ENCODE data around the gene ATXN1L. TPM values are rescaled to one million over a fixed set of nuclear protein-coding genes. Genes with fewer than 3 reads are reported as not detected.
"Not testable (repeated sequence)": the region's sequence is repeated elsewhere in the genome, so short reads cannot be mapped to it uniquely, and the experiment has no call there.

ATXN1L gene
- total RNA-seq, 2 experiments from 2014 or later, result 23.7 to 24.1 TPM

DNA sequence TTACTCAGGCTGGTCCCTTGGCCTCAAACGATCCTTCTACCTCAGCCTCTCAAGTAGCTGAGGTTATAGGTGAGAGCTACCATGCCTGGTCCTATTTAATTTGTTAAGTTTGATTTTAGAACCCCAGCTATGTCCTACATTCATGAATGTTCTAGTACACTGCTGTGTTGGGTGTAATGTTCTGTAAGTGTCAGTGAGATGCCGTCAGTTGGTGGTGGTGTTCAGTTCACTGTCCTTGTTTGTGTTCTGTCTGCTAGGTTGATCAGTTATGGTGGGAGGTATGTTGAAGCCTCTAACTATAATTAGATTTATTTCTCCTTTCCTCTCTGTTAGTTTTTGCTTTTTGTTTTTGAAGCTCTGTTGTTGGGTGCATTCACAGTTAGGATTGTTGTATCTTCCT lies 57.8 kb downstream of the ATXN1L start:
- ATAC-seq, result no peak

GRCh38 chr16:71904239-71904638 lies 58.5 kb downstream of the ATXN1L start:
- H3K9me3 Mint-ChIP-seq (ENCODE audit: low read depth), result no peaks in the 10 kb centered on the region
- no peak overlapping the region for H3K4me3 Mint-ChIP-seq
- CTCF ChIA-PET, result interaction anchor here (1.7 to 3.2 kb wide), 3 partner anchors 12 to 57 kb away, joined by 4 to 13 read pairs (median 9); no protein-coding TSS in a partner anchor
- ATAC-seq, result no peak
- H3K27me3 Mint-ChIP-seq, result no peaks in the 10 kb centered on the region
- no peak overlapping the region for H3K27ac Mint-ChIP-seq
- no peak for DNase-seq
- H3K4me1 Mint-ChIP-seq, result peaks cover 55% of the 10 kb centered on the region
- H3K36me3 Mint-ChIP-seq, result peaks cover 30% of the 10 kb centered on the region

More for the DNA sequence above, 57.8 kb downstream of the ATXN1L start:
- no peak for DNase-seq
- no peak overlapping the region for H3K4me3 Mint-ChIP-seq
- no peaks in the 10 kb centered on the region for H3K27me3 Mint-ChIP-seq
- peaks cover 25% of the 10 kb centered on the region for H3K36me3 Mint-ChIP-seq
- H3K4me1 Mint-ChIP-seq, result peaks cover 56% of the 10 kb centered on the region
- H3K9me3 Mint-ChIP-seq (ENCODE audit: low read depth), result no peaks in the 10 kb centered on the region
- CTCF ChIA-PET, result interaction anchor here (1.7 to 2.8 kb wide), 2 partner anchors 13 to 21 kb away, joined by 4 to 9 read pairs; no protein-coding TSS in a partner anchor
- H3K27ac Mint-ChIP-seq, result no peak overlapping the region

DNA sequence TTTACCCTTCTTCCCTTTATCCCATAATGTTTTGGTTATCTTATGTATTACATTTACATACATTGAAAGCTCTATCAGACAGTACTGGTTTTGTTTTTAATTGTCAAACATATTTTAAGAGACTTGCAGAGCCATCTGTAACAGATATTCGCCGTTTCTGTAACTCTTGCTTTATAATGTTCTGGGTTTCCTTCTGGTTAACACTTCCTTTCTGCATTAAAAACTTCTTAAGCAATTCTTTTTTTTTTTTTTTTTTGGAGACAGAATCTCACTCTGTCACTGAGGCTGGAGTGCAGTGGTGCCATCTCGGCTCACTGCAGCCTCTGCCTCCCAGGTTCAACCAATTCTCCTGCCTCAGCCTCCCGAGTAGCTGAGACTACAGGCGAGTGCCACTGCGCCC lies 60.0 kb downstream of the ATXN1L start:
- peak overlapping the region; percentile 54 for H3K27ac Mint-ChIP-seq
- peak; percentile 39 for ATAC-seq
- not testable (repeated sequence) for DNase-seq; H3K27me3 Mint-ChIP-seq; H3K9me3 Mint-ChIP-seq (ENCODE audit: low read depth)
- peaks cover 28% of the 10 kb centered on the region for H3K36me3 Mint-ChIP-seq
- CTCF ChIA-PET, result interaction anchor here (0.9 to 3.2 kb wide), 4 partner anchors 10 to 56 kb away, joined by 3 to 13 read pairs (median 7); no protein-coding TSS in a partner anchor
- peaks cover 50% of the 10 kb centered on the region for H3K4me1 Mint-ChIP-seq
- peak overlapping the region; percentile 17 for H3K4me3 Mint-ChIP-seq

Other genes starting within 250 kb of the ATXN1L start
- not detected for gene MARVELD3, start 219.8 kb upstream of the ATXN1L start, total RNA-seq
- gene PHLPP2, start 121.3 kb upstream of the ATXN1L start, total RNA-seq, result 1 to 10 TPM; 7.9 to 8.7 TPM
- 10 to 100 TPM; 87.2 to 88.6 TPM for gene AP1G1, start 37.1 kb upstream of the ATXN1L start, total RNA-seq
- 10 to 100 TPM in 1 of 2 experiments, 1 to 10 TPM in 1; 9.0 to 10.7 TPM for gene ZNF821, start 38.2 kb downstream of the ATXN1L start, total RNA-seq
- gene IST1, start 49.6 kb downstream of the ATXN1L start, total RNA-seq, result 100 to 1,000 TPM; 206 to 209 TPM
- gene PKD1L3, start 154.4 kb downstream of the ATXN1L start, total RNA-seq, result under 1 TPM; 0.28 to 0.29 TPM
- gene DHODH, start 162.8 kb downstream of the ATXN1L start, total RNA-seq, result 10 to 100 TPM; 13.6 to 14.5 TPM
- not detected for gene HP, start 208.5 kb downstream of the ATXN1L start, total RNA-seq
- not detected for gene HPR, start 217.2 kb downstream of the ATXN1L start, total RNA-seq
- 10 to 100 TPM; 14.0 to 16.4 TPM for gene TXNL4B, start 247.6 kb downstream of the ATXN1L start, total RNA-seq
- gene DHX38, start 247.9 kb downstream of the ATXN1L start, total RNA-seq, result 10 to 100 TPM; 78.1 to 85.7 TPM